ENCODE results near the gene ETFA.

Gene ETFA

DNA sequence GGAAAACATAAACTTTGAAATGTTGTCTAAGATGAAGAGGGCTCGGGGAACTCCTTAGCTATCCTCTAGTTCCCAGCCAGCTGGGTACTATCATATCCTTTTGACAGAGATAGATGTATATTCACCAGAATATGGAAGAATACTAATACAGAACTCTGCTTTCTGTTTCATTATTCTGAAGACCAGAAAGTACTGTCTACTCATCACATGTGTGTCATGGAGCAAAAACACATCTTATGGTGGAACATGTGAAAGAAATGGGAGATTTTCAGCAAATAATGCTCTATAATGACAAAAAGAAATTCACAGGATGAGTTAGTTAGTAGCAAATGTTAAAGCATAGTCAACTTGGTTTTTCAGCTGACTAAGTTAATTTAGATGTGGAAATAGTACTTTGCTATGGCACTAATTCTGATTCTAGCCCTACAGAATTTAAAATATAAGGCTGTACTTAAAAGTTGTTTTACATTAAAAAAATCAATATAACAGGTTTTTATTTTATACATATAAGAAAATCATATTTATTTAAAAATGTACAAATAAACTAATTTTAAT, 41.8 kb upstream of the ETFA start:
- H3K9me2 ChIP-seq (replicated peaks; ENCODE audit: insufficient read depth, low read length), result no peaks in the 10 kb centered on the region
- H3K27me3 ChIP-seq (replicated peaks; ENCODE audit: insufficient read depth, low read length), result no peaks in the 10 kb centered on the region
- H3F3A ChIP-seq (ENCODE audit: insufficient read depth, low read length), result no peaks in the 10 kb centered on the region
- no peak overlapping the region for H2AFZ ChIP-seq (ENCODE audit: low read length)
- TF ChIP-seq, protein P1, sequence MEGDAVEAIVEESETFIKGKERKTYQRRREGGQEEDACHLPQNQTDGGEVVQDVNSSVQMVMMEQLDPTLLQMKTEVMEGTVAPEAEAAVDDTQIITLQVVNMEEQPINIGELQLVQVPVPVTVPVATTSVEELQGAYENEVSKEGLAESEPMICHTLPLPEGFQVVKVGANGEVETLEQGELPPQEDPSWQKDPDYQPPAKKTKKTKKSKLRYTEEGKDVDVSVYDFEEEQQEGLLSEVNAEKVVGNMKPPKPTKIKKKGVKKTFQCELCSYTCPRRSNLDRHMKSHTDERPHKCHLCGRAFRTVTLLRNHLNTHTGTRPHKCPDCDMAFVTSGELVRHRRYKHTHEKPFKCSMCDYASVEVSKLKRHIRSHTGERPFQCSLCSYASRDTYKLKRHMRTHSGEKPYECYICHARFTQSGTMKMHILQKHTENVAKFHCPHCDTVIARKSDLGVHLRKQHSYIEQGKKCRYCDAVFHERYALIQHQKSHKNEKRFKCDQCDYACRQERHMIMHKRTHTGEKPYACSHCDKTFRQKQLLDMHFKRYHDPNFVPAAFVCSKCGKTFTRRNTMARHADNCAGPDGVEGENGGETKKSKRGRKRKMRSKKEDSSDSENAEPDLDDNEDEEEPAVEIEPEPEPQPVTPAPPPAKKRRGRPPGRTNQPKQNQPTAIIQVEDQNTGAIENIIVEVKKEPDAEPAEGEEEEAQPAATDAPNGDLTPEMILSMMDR (IDR thresholded peaks at IDR 0.05; ENCODE audit: low read length), result no peak
- H3K4me3 ChIP-seq (ENCODE audit: low read length), result no peak overlapping the region
- H3K9me3 ChIP-seq (replicated peaks; ENCODE audit: insufficient read depth, low read length), result no peaks in the 10 kb centered on the region
- no peaks in the 10 kb centered on the region for H3K4me1 ChIP-seq (ENCODE audit: low read length)
- H3K9ac ChIP-seq (ENCODE audit: low read length), result no peak overlapping the region
- H4K20me1 ChIP-seq (ENCODE audit: insufficient read depth, low read length), result no peaks in the 10 kb centered on the region
- H3K79me2 ChIP-seq (ENCODE audit: low read length), result no peaks in the 10 kb centered on the region
- DNase-seq, result no peak
- H3K4me2 ChIP-seq (ENCODE audit: low read depth, low read length), result no peak overlapping the region
- H3K36me3 ChIP-seq (replicated peaks; ENCODE audit: insufficient read depth, low read length), result no peaks in the 10 kb centered on the region
- H3K27ac ChIP-seq (ENCODE audit: low read length), result no peak overlapping the region

DNA sequence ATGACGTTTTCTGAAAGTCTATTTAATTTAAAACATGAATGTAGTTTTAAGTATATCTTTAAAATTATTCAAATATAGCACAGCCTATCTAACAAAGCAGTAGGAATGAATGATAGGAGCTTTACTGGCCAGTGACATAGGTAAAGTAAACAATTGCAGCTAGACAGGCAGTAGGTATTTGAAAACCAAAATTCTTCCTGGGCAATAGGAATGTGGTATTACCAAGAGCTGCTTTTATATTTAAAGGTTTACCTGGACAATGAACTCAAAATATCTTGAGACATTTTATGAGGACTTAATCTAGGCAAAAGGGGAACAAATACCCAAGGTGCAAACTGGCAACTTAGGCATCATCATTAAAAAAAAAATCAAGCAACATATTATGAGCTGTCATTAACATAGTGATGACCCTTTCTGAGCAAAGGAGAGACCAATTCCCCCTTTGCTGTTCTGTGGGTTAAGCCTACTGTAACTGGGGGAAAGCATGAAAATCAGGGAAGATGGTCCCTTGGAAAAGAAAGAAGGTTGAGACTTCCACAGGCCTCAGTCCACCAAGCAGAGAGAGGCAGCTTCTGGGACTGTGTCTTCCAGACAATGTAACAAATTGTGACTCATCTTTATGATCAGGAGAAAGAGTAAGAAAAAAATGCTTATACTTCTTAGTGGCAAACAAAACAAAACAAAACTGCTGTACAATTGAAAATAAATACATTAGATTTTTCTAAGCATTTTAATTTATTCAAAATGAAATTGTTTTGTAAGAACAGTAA, 38.2 kb upstream of the ETFA start:
- TF ChIP-seq, protein P1 (IDR thresholded peaks at IDR 0.05; ENCODE audit: low read length), result no peak
- TF ChIP-seq EZH2phosphoT487 (IDR thresholded peaks at IDR 0.05; ENCODE audit: low read length) (no peak), EZH2 (optimal IDR thresholded peaks at IDR 0.05; ENCODE audit: low read depth, low read length) (no peak)
- Histone ChIP-seq H3K27ac (ENCODE audit: low read length) (no peak overlapping the region), H3K27me3 (replicated peaks; ENCODE audit: insufficient read depth, low read length) (no peaks in the 10 kb centered on the region)

DNA sequence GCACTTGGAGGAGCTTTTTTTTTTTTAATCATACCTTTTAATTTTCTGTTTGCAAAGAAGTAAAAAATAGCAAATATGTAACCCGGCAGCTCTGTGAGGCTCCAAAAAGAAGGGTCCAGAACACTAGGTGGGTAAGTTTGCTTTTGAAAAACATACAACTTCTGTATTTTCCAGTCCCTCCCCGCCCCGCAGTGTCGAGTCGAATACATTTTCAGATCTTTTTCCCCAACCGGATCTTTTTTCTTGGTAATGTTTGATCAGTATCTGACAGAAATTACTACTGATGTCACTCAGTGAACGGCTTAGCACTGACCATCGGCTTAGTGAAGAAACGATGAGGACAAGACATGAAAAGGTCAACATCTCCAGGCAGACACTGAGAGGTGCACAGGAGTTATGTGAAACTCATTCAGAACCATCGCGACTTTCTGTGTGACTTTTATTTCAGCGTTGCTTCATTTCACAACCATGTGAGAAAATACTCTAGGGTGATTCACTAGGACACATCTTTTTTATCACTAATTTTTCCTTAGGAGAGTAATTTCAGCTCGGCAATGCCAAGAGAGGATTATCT, 36.3 kb upstream of the ETFA start:
- Histone ChIP-seq H3K79me2 (ENCODE audit: low read length) (no peaks in the 10 kb centered on the region), H3K36me3 (replicated peaks; ENCODE audit: insufficient read depth, low read length) (no peaks in the 10 kb centered on the region), H3K4me2 (ENCODE audit: low read depth, low read length) (no peak overlapping the region), H3K9me3 (replicated peaks; ENCODE audit: insufficient read depth, low read length) (no peaks in the 10 kb centered on the region), H3K4me1 (ENCODE audit: low read length) (no peaks in the 10 kb centered on the region), H2AFZ (ENCODE audit: low read length) (no peak overlapping the region), H3K4me3 (ENCODE audit: low read length) (no peak overlapping the region), H3K9me2 (replicated peaks; ENCODE audit: insufficient read depth, low read length) (no peaks in the 10 kb centered on the region), H3K27ac (ENCODE audit: low read length) (no peak overlapping the region), H3K9ac (ENCODE audit: low read length) (no peak overlapping the region), H3K27me3 (replicated peaks; ENCODE audit: insufficient read depth, low read length) (no peaks in the 10 kb centered on the region), H4K20me1 (ENCODE audit: insufficient read depth, low read length) (no peaks in the 10 kb centered on the region), H3F3A (ENCODE audit: insufficient read depth, low read length) (no peaks in the 10 kb centered on the region)
- TF ChIP-seq, protein P1 (IDR thresholded peaks at IDR 0.05; ENCODE audit: low read length), result no peak
- TF ChIP-seq EZH2 (optimal IDR thresholded peaks at IDR 0.05; ENCODE audit: low read depth, low read length), result no peak
- TF ChIP-seq EZH2phosphoT487 (IDR thresholded peaks at IDR 0.05; ENCODE audit: low read length), result no peak
- DNase-seq, result no peak

More for the DNA sequence above, 38.2 kb upstream of the ETFA start:
- no peaks in the 10 kb centered on the region for H3F3A ChIP-seq (ENCODE audit: insufficient read depth, low read length)
- no peaks in the 10 kb centered on the region for H3K9me3 ChIP-seq (replicated peaks; ENCODE audit: insufficient read depth, low read length)
- DNase-seq, result no peak
- H4K20me1 ChIP-seq (ENCODE audit: insufficient read depth, low read length), result no peaks in the 10 kb centered on the region
- H3K4me3 ChIP-seq (ENCODE audit: low read length), result no peak overlapping the region
- no peaks in the 10 kb centered on the region for H3K9me2 ChIP-seq (replicated peaks; ENCODE audit: insufficient read depth, low read length)
- H3K79me2 ChIP-seq (ENCODE audit: low read length), result no peaks in the 10 kb centered on the region
- no peak overlapping the region for H2AFZ ChIP-seq (ENCODE audit: low read length)
- no peaks in the 10 kb centered on the region for H3K36me3 ChIP-seq (replicated peaks; ENCODE audit: insufficient read depth, low read length)
- no peak overlapping the region for H3K4me2 ChIP-seq (ENCODE audit: low read depth, low read length)
- H3K9ac ChIP-seq (ENCODE audit: low read length), result no peak overlapping the region
- no peaks in the 10 kb centered on the region for H3K4me1 ChIP-seq (ENCODE audit: low read length)
